Measurements from ENCODE around the gene NUTM2B.
"Not testable (repeated sequence)": the region's sequence is repeated elsewhere in the genome, so short reads cannot be mapped to it uniquely, and the experiment has no call there.

DNA sequence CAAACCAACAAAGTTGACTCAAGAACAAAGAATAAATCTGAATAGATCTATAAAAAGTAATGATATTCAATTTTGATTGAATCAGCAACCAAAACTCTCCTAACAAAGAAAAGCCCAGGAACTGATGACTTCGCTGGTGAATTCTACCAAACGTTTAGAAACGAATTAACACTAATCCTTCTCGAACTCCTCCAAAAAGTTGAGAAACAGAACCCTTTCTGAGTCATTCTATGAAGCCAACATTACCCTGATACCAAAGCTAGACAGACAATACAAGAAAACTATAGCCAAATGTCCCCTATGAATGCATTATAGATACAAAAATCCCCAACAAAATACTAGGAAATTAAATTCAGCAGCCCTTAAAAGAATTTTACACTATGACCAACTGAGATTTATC is 17.0 kb downstream of the NUTM2B start:
- TF ChIP-seq, protein P1, sequence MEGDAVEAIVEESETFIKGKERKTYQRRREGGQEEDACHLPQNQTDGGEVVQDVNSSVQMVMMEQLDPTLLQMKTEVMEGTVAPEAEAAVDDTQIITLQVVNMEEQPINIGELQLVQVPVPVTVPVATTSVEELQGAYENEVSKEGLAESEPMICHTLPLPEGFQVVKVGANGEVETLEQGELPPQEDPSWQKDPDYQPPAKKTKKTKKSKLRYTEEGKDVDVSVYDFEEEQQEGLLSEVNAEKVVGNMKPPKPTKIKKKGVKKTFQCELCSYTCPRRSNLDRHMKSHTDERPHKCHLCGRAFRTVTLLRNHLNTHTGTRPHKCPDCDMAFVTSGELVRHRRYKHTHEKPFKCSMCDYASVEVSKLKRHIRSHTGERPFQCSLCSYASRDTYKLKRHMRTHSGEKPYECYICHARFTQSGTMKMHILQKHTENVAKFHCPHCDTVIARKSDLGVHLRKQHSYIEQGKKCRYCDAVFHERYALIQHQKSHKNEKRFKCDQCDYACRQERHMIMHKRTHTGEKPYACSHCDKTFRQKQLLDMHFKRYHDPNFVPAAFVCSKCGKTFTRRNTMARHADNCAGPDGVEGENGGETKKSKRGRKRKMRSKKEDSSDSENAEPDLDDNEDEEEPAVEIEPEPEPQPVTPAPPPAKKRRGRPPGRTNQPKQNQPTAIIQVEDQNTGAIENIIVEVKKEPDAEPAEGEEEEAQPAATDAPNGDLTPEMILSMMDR (IDR thresholded peaks at IDR 0.05): not testable (repeated sequence)
- not testable (repeated sequence) for TF ChIP-seq POLR2A (IDR thresholded peaks at IDR 0.05)

Data from adrenal gland (tissue), 5 donors.